HepG2 (cell line): ENCODE measurements around the gene FOSL2. TPM values are rescaled to one million over a fixed set of nuclear protein-coding genes. Genes with fewer than 3 reads are reported as not detected.

Experiments used
- ATAC-seq: fragments of 200-7000 bp; cut with Tn5 transposase; 3 replicates; pipeline ENCODE4 v1.9.1; 2020; ENCODE audit warnings: mild to moderate bottlenecking, moderate library complexity
- BruUV-seq: library from RNA; stranded (reverse); fragments of 400-500 nt; replicated peaks from 2 replicates; lab custom pipeline; 2021; lab: Mats Ljungman, UMichigan
- CTCF ChIA-PET: fragments of 300-600 bp; formaldehyde crosslinking; extraction: SDS; loops from one replicate; lab custom pipeline; 2021; ENCODE audit warnings: low total read pairs, inconsistent platforms, low intra/inter-chr PET ratio; lab: Yijun Ruan, JAX
- POLR2A ChIA-PET: fragments of 350-600 bp; sonication (Branson Sonifier 250); formaldehyde crosslinking; loops from one replicate; lab custom pipeline; 2020; ENCODE audit warnings: antibody characterized with exemption, inconsistent platforms; lab: Yijun Ruan, JAX
- DNase-seq: peaks from one replicate; pipeline ENCODE4 v3.0.0-alpha.2; 2015; ENCODE audit warnings: low spot score
- FAIRE-seq: peaks from 3 replicates; lab custom pipeline; 2011; peaks lifted over from hg19 to GRCh38; lab: Jason Lieb, UNC
- H2AFZ ChIP-seq: one replicate; pipeline ENCODE4 v1.6.1; 2011; ENCODE audit warnings: low read length, inconsistent platforms
- H3K27ac ChIP-seq: fragments of 300-600 bp; 3 replicates; pipeline ENCODE4 v1.8.0; 2011; ENCODE audit warnings: mixed run types, mild to moderate bottlenecking, mixed read lengths, low read length, inconsistent platforms; ENCODE audit not compliant: insufficient read depth; ENCODE audit errors: extremely low read length
- H3K27me3 ChIP-seq, 2 experiments: fragments of 200-600 bp in 1 of 2; 2 replicates in 1 of 2; 3 replicates in 1 of 2; pipeline versions ENCODE4 v1.6.0 to v1.8.0; 2011; ENCODE audit warnings: low read length in 2 of 2, mild to moderate bottlenecking in 2 of 2, moderate library complexity in 2 of 2, inconsistent platforms in 1 of 2; ENCODE audit not compliant: insufficient read depth in 2 of 2, control insufficient read depth in 1 of 2
- H3K36me3 ChIP-seq, 2 experiments: fragments of 200-600 bp in 1 of 2; replicated peaks in 1 of 2; 2 replicates in 1 of 2; 3 replicates in 1 of 2; pipeline versions ENCODE4 v1.5.1 to v1.8.0; 2011; ENCODE audit warnings: low read length in 2 of 2, inconsistent platforms in 1 of 2; ENCODE audit not compliant: insufficient read depth in 2 of 2, control insufficient read depth in 1 of 2
- H3K4me1 ChIP-seq: 2 replicates; pipeline ENCODE4 v1.5.1; 2012; ENCODE audit warnings: low read length, inconsistent platforms; ENCODE audit not compliant: insufficient read depth
- H3K4me2 ChIP-seq: 2 replicates; pipeline ENCODE4 v1.6.0; 2011; ENCODE audit warnings: low read depth, low read length, inconsistent platforms
- H3K4me3 ChIP-seq, 3 experiments: fragments of 200-600 bp in 1 of 3; sonication (generic), shearing (Covaris generic) in 1 of 3; replicated peaks in 1 of 3; 2 replicates each; pipeline ENCODE4 v1.5.1; 2011 to 2016; ENCODE audit warnings: low read length in 3 of 3, inconsistent platforms in 2 of 3, low read depth in 2 of 3, mild to moderate bottlenecking in 2 of 3, control low read depth in 1 of 3, mixed read lengths in 1 of 3; ENCODE audit not compliant: insufficient read depth in 1 of 3
- H3K79me2 ChIP-seq: one replicate; pipeline ENCODE4 v1.6.1; 2011; ENCODE audit warnings: low read length, inconsistent platforms; ENCODE audit not compliant: insufficient read depth
- H3K9ac ChIP-seq: 2 replicates; pipeline ENCODE4 v1.6.0; 2011; ENCODE audit warnings: mild to moderate bottlenecking, low read depth, low read length, inconsistent platforms; ENCODE audit not compliant: insufficient read depth
- H3K9me3 ChIP-seq: 2 replicates; pipeline ENCODE4 v1.5.1; 2012; ENCODE audit warnings: mild to moderate bottlenecking, low read length
- H4K20me1 ChIP-seq: 2 replicates; pipeline ENCODE4 v1.6.0; 2011; ENCODE audit warnings: inconsistent platforms, mild to moderate bottlenecking, low read length, moderate library complexity; ENCODE audit not compliant: insufficient read depth
- ARID2 ChIP-seq: sonication (generic); formaldehyde crosslinking; IDR thresholded peaks from 2 replicates; pipeline ENCODE4 v1.8.1; 2022; ENCODE audit warnings: mild to moderate bottlenecking, missing genetic modification reagents, borderline replicate concordance
- ATF7 ChIP-seq, 2 experiments: fragments of 450-650 bp in 1 of 2; sonication (generic) in 1 of 2; formaldehyde crosslinking in 1 of 2; IDR thresholded peaks; 2 replicates each; pipeline versions ENCODE4 v1.4.0 to v1.6.1; 2016 to 2020; ENCODE audit warnings: antibody characterized with exemption in 1 of 2, mild to moderate bottlenecking in 1 of 2, missing genetic modification reagents in 1 of 2
- FOXO1 ChIP-seq: sonication (generic); formaldehyde crosslinking; IDR thresholded peaks from 2 replicates; pipeline ENCODE4 v1.4.0; 2020; ENCODE audit warnings: missing genetic modification reagents
- HMGA1 ChIP-seq: sonication (generic); formaldehyde crosslinking; conservative IDR thresholded peaks from 2 replicates; pipeline ENCODE4 v1.4.0; 2020; ENCODE audit warnings: missing genetic modification reagents
- NCOA2 ChIP-seq: sonication (generic); formaldehyde crosslinking; IDR thresholded peaks from 2 replicates; pipeline ENCODE4 v1.8.0; 2022; ENCODE audit warnings: inconsistent platforms
- RXRB ChIP-seq: IDR thresholded peaks from 2 replicates; pipeline ENCODE4 v1.6.1; 2016; ENCODE audit warnings: borderline replicate concordance, missing genetic modification reagents, missing compliant biosample characterization
- SOX5 ChIP-seq: IDR thresholded peaks from 2 replicates; pipeline ENCODE4 v1.6.1; 2016; ENCODE audit warnings: borderline replicate concordance
- STAT5B ChIP-seq: sonication (generic); formaldehyde crosslinking; IDR thresholded peaks from 2 replicates; pipeline ENCODE4 v1.4.0; 2020; ENCODE audit warnings: missing genetic modification reagents
- U2AF2 ChIP-seq: fragments of 200-400 bp; formaldehyde crosslinking; IDR thresholded peaks from 2 replicates; pipeline ENCODE4 v1.6.1; 2017; ENCODE audit warnings: low read depth, mild to moderate bottlenecking, low read length
- WGBS: methylation state at CpG from one replicate; pipeline ENCODE4 v1.1.6; 2017; ENCODE audit warnings: low lambda C conversion rate; 5-methylcytosine and 5-hydroxymethylcytosine counted together
- in situ Hi-C: cut with HindIII; loops from 2 replicates; pipeline ENCODE4 v1.10.0; 2017; ENCODE audit warnings: low pct_unique_long_range_greater_than_20kb; ENCODE audit not compliant: extremely low pct_ligation_motif_present
- intact Hi-C: fragments of 100-400 bp; cut with micrococcal nuclease; formaldehyde crosslinking; loops from one replicate; pipeline ENCODE4 v1.10.0; 2022; ENCODE audit not compliant: unreplicated experiment
- polyA plus RNA-seq, 8 experiments: library from polyadenylated mRNA; depleted of rRNA in 3 of 8; stranded (reverse) in 7 of 8; unstranded in 1 of 8; fragments of >200 nt; fragmentation: Illumina TruSeq in 4 of 8; extraction: Trizol in 4 of 8; gene quantifications; 2 replicates each; pipeline versions ENCODE4 v1.2.1 to v1.2.3, GENCODE V29; 2011 to 2016; ENCODE audit warnings: low read depth in 4 of 8, missing spikeins in 1 of 8, mixed read lengths in 1 of 8; ENCODE audit not compliant: insufficient read depth in 1 of 8
- total RNA-seq, 5 experiments: library from RNA; depleted of rRNA; stranded (reverse); fragments of >200 nt; fragmentation: Illumina TruSeq; extraction: Trizol; gene quantifications; 2 replicates each; pipeline ENCODE4 v1.2.3, GENCODE V29; 2016; ENCODE audit warnings: low read depth in 1 of 5
- TF ChIP-seq, protein P1 (sequence below): sonication (generic); formaldehyde crosslinking; conservative IDR thresholded peaks from 2 replicates; pipeline ENCODE4 v1.4.0; 2020; ENCODE audit warnings: mild to moderate bottlenecking, missing genetic modification reagents, moderate library complexity
- TF ChIP-seq, protein P2 (sequence below): sonication (generic); formaldehyde crosslinking; IDR thresholded peaks from 2 replicates; pipeline ENCODE4 v1.4.0; 2020; ENCODE audit warnings: low read depth, mild to moderate bottlenecking, missing genetic modification reagents

The FOSL2 gene
- total and polyA plus RNA-seq, 2 of the 13 experiments (the other 11 are each of a cell fraction or from before 2014, with no cell fraction given): 3.4 to 18.1 TPM

DNA sequence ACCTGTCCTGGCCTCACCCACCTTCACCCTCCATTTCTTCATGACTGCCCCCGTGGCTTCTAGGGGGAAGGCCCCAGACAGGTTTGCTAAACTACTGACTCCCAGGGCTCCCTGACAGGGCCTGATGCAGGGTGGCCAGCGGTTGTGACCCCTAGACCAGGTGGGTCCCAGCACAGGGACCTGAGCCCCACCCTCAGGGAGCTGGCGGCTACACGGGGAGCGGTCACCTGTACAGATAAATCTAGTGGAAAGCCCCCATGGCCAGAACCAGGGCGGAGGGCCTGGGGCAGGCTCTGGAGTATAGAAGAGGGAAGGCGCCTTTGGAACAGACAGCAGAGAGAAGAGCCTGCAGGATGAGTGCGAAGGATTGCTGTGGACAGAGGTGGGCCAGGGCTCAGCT lies 60.7 kb downstream of the FOSL2 start:
- no peak for FAIRE-seq
- peaks cover 0 to 7% of the 10 kb centered on the region in 2 experiments; a peak in 3 of 5 replicates for H3K27me3 ChIP-seq
- H3K9ac ChIP-seq: no peak overlapping the region
- no peak overlapping the region for H2AFZ ChIP-seq
- H3K27ac ChIP-seq: no peak overlapping the region
- ChIA-PET CTCF (interaction anchor here (0.8 to 2.5 kb wide), 5 partner anchors 56 to 770 kb away, joined by 5 to 15 read pairs (median 7); no protein-coding TSS in a partner anchor), POLR2A (no interaction called here)
- intact Hi-C loops: loop anchor here (2.0 kb wide), 1 partner anchor 771 kb away; no protein-coding TSS in a partner anchor
- in situ Hi-C loops: no loop called here
- H3K79me2 ChIP-seq: no peaks in the 10 kb centered on the region
- no peak for ATAC-seq
- 55% methylated on average over 8 of the region's 8 CpGs for WGBS
- DNase-seq: no peak
- no peaks in the 10 kb centered on the region for H4K20me1 ChIP-seq
- no peak overlapping the region for H3K4me2 ChIP-seq
- no peaks in the 10 kb centered on the region for H3K4me1 ChIP-seq
- BruUV-seq: no TSS peak
- TF ChIP-seq ARID2 (CRISPR knock-in tag) (no peak), SOX5 (CRISPR knock-in tag) (no peak), NCOA2 (no peak), RXRB (no peak), ATF7 (IDR thresholded peaks at IDR 0.05) (no peak), ATF7 (CRISPR knock-in tag; IDR thresholded peaks at IDR 0.05) (no peak), U2AF2 (no peak), FOXO1 (CRISPR knock-in tag) (no peak), HMGA1 (no peak), STAT5B (CRISPR knock-in tag) (no peak)
- TF ChIP-seq, protein P1, sequence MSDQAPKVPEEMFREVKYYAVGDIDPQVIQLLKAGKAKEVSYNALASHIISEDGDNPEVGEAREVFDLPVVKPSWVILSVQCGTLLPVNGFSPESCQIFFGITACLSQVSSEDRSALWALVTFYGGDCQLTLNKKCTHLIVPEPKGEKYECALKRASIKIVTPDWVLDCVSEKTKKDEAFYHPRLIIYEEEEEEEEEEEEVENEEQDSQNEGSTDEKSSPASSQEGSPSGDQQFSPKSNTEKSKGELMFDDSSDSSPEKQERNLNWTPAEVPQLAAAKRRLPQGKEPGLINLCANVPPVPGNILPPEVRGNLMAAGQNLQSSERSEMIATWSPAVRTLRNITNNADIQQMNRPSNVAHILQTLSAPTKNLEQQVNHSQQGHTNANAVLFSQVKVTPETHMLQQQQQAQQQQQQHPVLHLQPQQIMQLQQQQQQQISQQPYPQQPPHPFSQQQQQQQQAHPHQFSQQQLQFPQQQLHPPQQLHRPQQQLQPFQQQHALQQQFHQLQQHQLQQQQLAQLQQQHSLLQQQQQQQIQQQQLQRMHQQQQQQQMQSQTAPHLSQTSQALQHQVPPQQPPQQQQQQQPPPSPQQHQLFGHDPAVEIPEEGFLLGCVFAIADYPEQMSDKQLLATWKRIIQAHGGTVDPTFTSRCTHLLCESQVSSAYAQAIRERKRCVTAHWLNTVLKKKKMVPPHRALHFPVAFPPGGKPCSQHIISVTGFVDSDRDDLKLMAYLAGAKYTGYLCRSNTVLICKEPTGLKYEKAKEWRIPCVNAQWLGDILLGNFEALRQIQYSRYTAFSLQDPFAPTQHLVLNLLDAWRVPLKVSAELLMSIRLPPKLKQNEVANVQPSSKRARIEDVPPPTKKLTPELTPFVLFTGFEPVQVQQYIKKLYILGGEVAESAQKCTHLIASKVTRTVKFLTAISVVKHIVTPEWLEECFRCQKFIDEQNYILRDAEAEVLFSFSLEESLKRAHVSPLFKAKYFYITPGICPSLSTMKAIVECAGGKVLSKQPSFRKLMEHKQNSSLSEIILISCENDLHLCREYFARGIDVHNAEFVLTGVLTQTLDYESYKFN (CRISPR knock-in tag): no peak
- TF ChIP-seq, protein P2, sequence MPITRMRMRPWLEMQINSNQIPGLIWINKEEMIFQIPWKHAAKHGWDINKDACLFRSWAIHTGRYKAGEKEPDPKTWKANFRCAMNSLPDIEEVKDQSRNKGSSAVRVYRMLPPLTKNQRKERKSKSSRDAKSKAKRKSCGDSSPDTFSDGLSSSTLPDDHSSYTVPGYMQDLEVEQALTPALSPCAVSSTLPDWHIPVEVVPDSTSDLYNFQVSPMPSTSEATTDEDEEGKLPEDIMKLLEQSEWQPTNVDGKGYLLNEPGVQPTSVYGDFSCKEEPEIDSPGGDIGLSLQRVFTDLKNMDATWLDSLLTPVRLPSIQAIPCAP (CRISPR knock-in tag): no peak
- TF ChIP-seq, all 625 proteins: peak for 0
- H3K4me3 ChIP-seq: no peak overlapping the region
- H3K9me3 ChIP-seq: no peaks in the 10 kb centered on the region
- H3K36me3 ChIP-seq: no peaks in the 10 kb centered on the region
